GM19455 (cell line): ENCODE measurements around the gene HDGFL1.

Experiments used
- ATAC-seq: cut with Tn5 transposase; IDR thresholded peaks from one replicate; pipeline ENCODE4 v1.9.1; 2021; ENCODE audit not compliant: unreplicated experiment

The HDGFL1 gene

GRCh38 chr6:22589118-22589517 is 19.8 kb downstream of the HDGFL1 start:
- no peak for ATAC-seq

DNA sequence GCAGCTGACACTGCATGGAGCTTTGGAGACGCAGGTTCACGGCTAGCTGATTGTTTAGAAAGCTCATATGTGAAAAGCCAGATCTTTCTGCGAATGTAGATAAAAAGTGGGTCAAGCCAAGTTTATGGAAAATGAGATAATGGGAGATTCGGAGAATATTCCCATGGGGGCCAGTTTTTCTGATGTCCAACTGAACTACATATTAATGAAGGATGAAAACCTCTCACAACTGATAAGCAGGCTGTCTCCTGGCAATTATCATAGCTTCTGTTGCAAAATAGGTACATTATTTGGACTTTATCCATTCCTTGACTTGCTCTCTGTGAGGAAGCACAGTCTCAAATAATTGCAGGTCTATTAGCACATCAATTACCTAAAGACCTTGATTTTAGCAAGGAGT is 21.1 kb downstream of the HDGFL1 start:
- no peak for ATAC-seq

DNA sequence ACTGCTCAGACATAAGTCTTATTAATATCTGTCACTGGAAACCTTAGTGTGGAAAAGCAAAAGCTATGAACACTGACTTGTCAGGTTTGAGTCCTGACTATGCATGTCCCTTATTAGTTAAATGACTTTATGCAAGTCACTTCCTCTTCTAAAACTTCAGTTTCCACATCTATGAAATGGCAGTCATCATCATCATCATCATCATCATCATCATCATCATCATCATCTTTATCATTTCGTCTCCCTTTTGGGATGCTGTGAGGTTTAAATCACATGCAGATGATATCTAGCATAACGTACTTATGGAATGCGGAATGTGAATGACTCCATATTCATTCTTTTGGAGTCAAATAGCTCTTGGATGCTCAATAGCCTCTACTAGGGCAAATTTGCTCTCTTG is 24.5 kb downstream of the HDGFL1 start:
- no peak for ATAC-seq

DNA sequence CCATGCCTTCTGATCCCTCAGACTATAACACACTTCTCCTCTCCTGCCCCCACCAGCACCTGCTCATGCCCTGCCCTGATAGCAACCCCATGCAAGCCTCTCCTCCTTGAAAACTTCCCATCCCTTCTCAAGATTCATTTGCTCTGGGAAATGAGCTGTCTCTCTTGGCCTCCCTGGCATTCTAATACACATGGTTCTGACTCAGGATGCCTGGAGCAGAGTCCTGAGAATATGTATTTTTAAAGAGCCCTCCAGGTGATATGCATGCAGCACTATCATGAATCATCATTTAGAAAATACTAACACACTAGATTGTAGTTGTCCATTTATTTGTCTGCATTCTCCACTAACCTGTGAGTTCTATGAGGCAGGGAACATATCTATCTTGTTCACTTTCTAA is 26.6 kb downstream of the HDGFL1 start:
- no peak for ATAC-seq

GRCh38 chr6:22598339-22598738 is 29.0 kb downstream of the HDGFL1 start:
- ATAC-seq, result no peak

GRCh38 chr6:22600059-22600458 is 30.7 kb downstream of the HDGFL1 start:
- no peak for ATAC-seq

- ATAC-seq, result no peak
These were observed 32.6 kb downstream of the HDGFL1 start for GRCh38 chr6:22601984-22602383.

DNA sequence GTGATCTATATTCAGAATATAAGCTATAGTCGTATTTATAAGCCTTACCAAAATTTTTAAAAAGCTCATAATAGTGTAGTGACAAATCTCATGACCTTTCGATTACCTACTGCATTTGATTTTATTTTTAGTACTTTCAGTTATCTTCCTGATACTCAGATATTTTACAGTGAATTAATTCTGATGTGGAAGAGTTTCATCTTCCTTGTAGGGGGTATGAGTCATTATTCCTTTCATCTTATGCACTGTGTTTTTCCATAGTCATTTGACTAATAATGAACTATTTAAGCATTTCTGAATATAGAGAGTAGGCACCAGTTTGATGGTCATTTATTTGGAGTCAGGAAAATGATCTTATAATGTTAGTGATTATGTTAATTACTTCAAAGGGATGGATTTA is 36.4 kb downstream of the HDGFL1 start:
- ATAC-seq, result no peak

DNA sequence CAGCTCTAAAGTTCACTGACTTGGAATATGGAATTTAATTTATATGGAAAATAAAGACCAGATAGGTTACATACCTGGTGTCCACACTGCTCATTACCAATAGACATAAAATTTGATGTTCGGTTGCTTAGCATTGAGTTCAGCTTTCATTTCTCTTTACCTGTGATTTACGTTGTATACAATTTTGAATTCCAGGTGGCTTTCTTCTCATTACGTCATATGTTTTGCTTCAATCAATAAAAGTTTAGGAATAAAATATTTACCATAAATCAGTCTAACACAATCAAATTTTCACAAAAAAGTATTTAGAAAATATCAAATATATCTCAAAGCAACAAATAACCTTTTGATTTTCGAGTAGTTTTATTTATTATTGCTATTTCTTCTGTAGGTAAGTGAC is 40.8 kb downstream of the HDGFL1 start:
- no peak for ATAC-seq

GRCh38 chr6:22612236-22612635 is 42.9 kb downstream of the HDGFL1 start:
- no peak for ATAC-seq

DNA sequence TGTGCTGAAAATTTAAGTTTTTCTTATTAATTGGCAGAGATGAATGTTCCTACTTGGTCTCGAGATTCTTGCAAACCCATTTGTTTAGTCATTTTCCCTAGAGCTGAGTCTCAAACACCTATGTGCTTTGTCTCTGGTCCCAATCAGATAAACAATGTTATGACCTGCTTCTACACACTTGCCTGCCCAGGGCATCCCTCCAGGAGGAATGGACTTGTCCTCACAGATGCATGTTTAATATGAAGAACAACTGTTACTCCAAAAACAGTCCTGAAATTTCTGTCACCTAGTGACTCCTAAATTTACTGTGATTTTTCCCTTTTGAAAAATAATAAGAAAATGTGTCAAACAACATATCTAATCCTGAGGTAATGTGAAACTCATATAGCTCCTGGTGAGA is 43.7 kb downstream of the HDGFL1 start:
- ATAC-seq, result no peak

GRCh38 chr6:22613695-22614094 is 44.3 kb downstream of the HDGFL1 start:
- ATAC-seq, result no peak

DNA sequence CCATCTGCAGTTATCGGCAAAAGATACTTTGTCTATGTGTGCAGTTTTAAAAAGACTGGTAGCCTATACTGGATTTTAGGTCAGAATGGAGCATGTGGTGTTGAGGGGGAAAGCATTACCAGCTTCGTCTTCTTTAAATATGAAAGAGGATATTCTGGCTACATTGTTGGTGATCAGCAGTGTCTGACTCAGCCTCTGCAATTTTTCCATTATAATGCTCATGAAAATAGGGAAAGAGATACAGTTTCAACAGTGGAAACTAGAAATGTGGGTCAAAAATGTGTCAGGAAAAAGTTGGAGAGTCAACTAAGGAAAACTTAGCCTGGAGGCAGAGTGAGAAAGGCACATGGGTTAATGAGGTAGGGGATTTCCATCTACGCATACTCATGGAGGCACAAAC is 45.2 kb downstream of the HDGFL1 start:
- ATAC-seq, result no peak

- no peak for ATAC-seq
These were observed 51.7 kb downstream of the HDGFL1 start for GRCh38 chr6:22621028-22621427.
